NCI-H748 treated with DMSO at 0.1 percent for 48 hours (cell line): ENCODE measurements around the gene FAM98A.

Experiments used
- DNase-seq: peaks from one replicate; lab custom pipeline; 2025; lab: John Stamatoyannopoulos, UW

Gene FAM98A

GRCh38 chr2:33599175-33599942 is at the start of gene FAM98A:
Gene FAM98A, minus strand, starts transcription at chr2:33599299. Its CDS starts 78 bp downstream, at chr2:33599221.
- peak; percentile 87 for DNase-seq

GRCh38 chr2:33645861-33646260 is 46.8 kb upstream of the FAM98A start:
- DNase-seq: no peak

GRCh38 chr2:33644215-33644614 is 45.1 kb upstream of the FAM98A start:
- no peak for DNase-seq

GRCh38 chr2:33636001-33636400 is 36.9 kb upstream of the FAM98A start:
- no peak for DNase-seq

GRCh38 chr2:33634261-33634910 is 35.3 kb upstream of the FAM98A start:
- DNase-seq: no peak

GRCh38 chr2:33633315-33633714 is 34.2 kb upstream of the FAM98A start:
- DNase-seq: no peak

GRCh38 chr2:33632831-33633230 is 33.7 kb upstream of the FAM98A start:
- DNase-seq: no peak

GRCh38 chr2:33628031-33628827 is 29.1 kb upstream of the FAM98A start:
- no peak for DNase-seq

GRCh38 chr2:33619028-33619427 is 19.9 kb upstream of the FAM98A start:
- no peak for DNase-seq

- no peak for DNase-seq
Measured at GRCh38 chr2:33617989-33618388, 18.9 kb upstream of the FAM98A start.

- DNase-seq: no peak
Measured at GRCh38 chr2:33617401-33617800, 18.3 kb upstream of the FAM98A start.

GRCh38 chr2:33616873-33617272 is 17.8 kb upstream of the FAM98A start:
- DNase-seq: no peak

- no peak for DNase-seq
Measured at GRCh38 chr2:33614190-33614589, 15.1 kb upstream of the FAM98A start.

GRCh38 chr2:33607905-33608304 is 8.8 kb upstream of the FAM98A start:
- no peak for DNase-seq

GRCh38 chr2:33607251-33607721 is 8.2 kb upstream of the FAM98A start:
- DNase-seq: no peak

GRCh38 chr2:33606622-33607021 is 7.5 kb upstream of the FAM98A start:
- DNase-seq: no peak

GRCh38 chr2:33606100-33606499 is 7.0 kb upstream of the FAM98A start:
- DNase-seq: no peak

- DNase-seq: no peak
Measured at GRCh38 chr2:33605056-33605455, 6.0 kb upstream of the FAM98A start.

- DNase-seq: no peak
Measured at GRCh38 chr2:33603416-33603815, 4.3 kb upstream of the FAM98A start.

- DNase-seq: no peak
Measured at GRCh38 chr2:33602201-33602830, 3.2 kb upstream of the FAM98A start.

GRCh38 chr2:33599943-33600192 is 769 bp upstream of the FAM98A start:
- DNase-seq: no peak

- no peak for DNase-seq
Measured at GRCh38 chr2:33598561-33599174, 431 bp downstream of the FAM98A start.
